Stimulated activated CD4-positive, alpha-beta T cell treated with anti-CD3 and anti-CD28 coated beads, TNF-alpha, amount 100 ng/mL, for 4 hours (primary cell): ENCODE results near the gene RSPRY1.

ENCODE experiments used
- DNase-seq, 3 experiments: peaks; one replicate each; pipeline ENCODE4 v3.0.0-alpha.2; 2020; ENCODE audit warnings: low read depth in 3 of 3

Gene RSPRY1

DNA sequence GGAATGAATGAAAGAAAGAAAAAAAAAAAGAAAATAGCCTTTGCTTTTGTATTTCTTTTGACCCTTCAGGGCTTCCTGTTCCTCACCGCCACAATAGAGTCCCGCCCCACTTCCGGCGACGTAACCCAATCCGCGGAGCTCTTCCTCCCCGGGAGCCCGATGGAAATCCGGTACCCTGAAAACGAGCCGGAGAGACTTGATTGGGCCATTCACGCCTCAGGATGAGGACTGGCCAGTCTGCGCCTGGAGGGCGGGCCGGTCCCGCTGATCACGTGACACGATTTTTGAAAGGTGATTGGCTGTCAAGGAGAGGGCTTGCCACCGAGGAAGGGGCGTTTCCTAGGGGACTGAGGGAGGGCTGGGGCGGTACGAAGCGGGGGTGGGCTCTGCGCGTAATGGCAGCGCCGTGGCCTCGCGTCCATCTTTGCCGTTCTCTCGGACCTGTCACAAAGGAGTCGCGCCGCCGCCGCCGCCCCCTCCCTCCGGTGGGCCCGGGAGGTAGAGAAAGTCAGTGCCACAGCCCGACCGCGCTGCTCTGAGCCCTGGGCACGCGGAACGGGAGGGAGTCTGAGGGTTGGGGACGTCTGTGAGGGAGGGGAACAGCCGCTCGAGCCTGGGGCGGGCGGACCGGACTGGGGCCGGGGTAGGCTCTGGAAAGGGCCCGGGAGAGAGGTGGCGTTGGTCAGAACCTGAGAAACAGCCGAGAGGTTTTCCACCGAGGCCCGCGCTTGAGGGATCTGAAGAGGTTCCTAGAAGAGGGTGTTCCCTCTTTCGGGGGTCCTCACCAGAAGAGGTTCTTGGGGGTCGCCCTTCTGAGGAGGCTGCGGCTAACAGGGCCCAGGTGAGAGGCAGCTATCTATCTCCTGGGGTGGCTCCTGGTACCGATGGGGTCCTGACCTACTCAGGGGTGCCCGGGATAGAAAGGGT lies at the start of gene RSPRY1, which contains the start of gene PSME3IP1:
TSS of gene RSPRY1 (plus strand) at position 385 of the 927 bp plus-strand sequence. CDS start 18,330 bp downstream, outside the sequence.
TSS of gene PSME3IP1 (minus strand) at position 95 of the 927 bp plus-strand sequence. CDS start 12,185 bp downstream, outside the sequence.
- peak; percentile 88 to 98 (median 98) for DNase-seq

DNA sequence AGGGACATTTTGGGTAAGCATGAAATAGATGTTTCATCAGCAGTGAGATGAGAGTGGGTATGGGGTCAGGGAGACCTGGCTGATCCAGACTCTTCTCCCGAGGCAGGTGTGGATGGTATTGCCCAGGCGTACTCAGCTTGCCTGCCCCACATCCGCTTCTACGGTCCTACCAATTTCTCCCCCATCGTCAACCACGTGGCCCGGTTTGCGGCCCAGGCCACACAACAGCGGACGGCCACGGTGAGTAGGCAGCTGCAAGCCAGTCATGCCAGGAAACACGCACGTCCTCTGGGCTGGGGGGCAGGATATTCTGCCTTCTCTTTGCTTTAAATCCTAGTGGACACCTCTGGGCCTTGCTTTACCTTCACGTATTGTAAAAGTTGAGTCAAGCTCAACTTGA lies 49.1 kb upstream of the RSPRY1 start:
- no peak for DNase-seq

DNA sequence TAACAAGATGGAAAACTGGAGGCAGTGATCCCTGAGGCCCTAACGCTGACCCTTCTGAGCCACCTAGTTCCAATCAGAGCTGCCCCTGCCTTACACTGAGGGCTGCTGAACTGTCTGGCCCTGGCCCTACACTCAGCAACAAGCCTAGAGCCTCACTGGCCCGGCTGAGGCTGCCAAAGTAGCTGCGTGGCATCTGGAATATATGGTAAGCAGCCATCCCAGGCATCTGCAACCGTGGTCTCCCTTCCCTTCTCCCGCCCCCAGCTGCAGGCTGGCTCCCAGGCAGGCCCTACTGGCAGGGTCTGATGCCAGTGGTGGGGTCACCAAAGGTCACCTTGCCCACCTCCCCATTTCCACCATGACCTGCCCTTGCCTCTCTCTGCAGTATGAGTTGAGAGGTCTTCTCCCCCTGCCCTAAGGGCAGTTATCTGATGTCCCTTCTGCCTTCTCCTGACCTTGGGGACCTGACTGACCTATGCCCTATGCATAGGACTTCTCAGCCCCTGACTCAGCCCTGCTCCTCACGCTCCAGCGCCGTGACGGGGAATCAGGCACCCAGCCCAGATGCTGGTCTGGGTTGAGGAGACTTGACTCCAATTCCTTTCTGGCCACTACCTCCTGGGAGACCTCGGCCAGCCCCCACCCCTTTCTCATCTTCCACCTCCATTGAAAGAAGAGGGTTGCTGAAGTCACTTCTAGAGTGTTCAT lies 48.4 kb upstream of the RSPRY1 start:
- no peak for DNase-seq

GRCh38 chr16:57138281-57138935 lies 47.7 kb upstream of the RSPRY1 start:
- DNase-seq = no peak

DNA sequence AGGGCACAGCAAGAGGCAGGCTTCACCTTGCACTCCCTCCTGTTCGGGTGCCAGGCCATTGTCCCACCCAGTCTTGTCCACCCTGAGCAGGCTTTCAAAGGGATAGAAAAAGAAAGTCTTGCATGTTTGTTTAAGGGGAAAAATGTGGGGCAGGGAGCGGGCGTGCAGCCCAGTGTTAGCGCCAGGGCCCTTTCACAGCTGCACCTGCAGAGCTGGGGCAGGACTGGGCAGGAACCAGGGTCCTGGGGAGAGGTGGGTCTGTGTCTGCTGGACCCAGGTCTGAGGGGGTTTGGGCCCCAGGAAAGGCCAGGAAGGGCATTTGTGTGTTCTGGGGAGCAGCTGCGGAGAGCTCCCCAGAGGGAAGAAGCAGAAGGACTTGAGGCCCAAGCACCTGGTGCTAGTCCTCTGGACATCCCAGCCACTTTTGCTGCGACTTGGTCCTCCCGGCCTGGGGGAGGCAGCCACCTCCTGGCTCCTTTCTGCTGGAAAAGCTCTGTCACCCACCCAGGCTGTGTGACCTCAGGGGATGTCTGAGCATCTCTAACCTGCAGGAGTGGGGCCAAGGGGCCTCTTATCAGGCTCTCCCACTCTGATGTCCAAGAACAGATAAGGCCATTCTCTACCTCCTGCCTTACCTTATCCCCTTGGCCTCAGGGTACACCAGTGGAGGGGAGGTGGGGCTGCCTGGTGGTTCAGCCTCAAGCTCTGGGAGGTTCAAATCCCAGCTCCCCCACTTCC lies 45.0 kb upstream of the RSPRY1 start:
- DNase-seq = no peak

GRCh38 chr16:57141822-57142631 lies 44.1 kb upstream of the RSPRY1 start:
- peak in 1 of 3 experiments; percentile 7 for DNase-seq

DNA sequence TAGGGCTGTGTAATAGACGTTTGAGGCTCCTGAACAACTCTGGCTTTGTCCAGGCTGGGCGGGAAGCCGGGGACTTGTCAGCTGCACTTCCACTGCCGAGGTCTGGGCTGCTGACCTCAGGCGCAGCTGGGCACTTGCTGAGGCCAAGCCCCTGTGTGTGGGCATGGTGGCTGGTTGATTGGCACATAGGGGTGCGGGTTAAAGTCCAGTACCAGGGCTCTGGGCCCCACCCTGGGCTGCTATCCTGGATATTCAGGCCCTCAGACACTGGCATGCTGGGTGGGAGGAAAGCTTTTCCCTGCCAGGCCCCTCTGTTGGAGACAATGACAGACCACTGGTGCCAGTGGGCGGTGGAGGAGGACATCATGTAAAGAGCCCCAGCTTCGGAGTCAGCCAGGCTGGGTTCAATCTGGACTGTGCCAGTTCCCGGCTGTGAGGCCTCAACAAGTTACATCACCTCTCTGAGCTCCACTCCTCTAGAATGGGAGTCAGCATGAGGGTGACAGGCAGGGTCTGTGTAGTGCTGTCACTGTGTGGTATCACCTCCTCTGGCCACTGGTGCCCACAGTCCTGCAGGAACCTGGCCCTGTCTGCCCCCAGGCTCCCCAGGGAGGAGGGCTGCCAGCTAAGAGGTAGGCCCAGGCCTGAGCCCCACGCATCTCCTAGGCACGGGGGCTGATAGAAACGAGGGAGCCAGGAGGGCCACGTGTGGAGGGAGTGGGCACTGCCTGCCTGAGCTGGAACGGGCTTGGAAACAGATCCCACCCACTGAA lies 42.8 kb upstream of the RSPRY1 start:
- no peak for DNase-seq

GRCh38 chr16:57144027-57144426 lies 42.1 kb upstream of the RSPRY1 start:
- DNase-seq = no peak

GRCh38 chr16:57145046-57146021 lies 40.8 kb upstream of the RSPRY1 start:
- no peak for DNase-seq

- no peak for DNase-seq
Measured at GRCh38 chr16:57146040-57146647, 40.0 kb upstream of the RSPRY1 start.

- no peak for DNase-seq
Measured at GRCh38 chr16:57146735-57147134, 39.4 kb upstream of the RSPRY1 start.

GRCh38 chr16:57147381-57148221 lies 38.5 kb upstream of the RSPRY1 start:
- no peak for DNase-seq

DNA sequence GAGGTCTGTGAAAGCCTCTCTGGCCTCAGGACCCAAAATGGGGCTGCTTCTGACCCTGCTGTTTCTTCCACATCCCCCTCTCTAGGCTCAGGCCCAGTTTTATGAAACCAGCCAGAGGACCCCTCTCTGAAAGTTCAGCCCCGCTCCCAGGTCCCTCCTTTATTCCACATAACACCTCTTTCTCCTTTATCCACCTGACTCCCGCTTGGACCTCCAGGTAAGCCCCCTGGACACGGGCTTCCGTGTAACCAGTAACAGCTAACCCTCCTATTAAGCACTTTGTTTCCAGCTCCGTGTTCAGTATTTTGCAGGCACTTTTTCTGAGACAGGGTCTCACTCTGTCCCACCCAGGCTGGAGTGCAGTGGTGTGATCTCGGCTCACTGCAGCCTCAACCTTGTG lies 37.6 kb upstream of the RSPRY1 start:
- DNase-seq = no peak

GRCh38 chr16:57149391-57149790 lies 36.7 kb upstream of the RSPRY1 start:
- no peak for DNase-seq

DNA sequence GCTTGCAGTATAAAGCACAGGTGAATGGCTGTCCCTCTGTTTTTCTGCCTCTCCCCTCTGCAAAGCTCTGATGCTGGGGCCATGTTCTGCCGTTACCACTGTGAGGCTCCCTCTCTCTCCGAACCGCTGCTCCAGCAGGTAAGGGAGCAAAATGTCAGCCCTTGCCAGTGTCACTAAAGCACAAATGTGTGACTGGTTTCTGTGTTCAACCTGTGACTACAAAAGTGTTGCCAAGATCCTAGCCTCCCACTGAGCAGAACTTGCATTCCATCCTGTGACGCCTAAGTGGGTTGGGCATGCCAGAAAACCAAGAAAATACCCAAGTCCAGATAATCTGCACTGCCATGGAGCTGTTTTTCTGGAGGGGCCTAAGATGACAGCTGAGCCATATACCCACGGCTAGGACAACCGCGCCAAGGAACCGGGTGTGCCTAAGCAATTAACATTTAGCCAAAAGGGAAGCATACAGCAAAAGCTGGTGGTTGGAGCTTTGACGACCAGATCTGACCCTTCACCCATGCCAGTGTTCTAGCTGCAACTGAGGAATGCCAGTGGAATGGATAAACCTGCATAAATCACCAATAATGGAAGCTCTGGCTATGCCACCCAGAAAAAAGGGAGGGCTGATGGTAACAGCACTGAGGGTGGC lies 35.3 kb upstream of the RSPRY1 start:
- DNase-seq = no peak

DNA sequence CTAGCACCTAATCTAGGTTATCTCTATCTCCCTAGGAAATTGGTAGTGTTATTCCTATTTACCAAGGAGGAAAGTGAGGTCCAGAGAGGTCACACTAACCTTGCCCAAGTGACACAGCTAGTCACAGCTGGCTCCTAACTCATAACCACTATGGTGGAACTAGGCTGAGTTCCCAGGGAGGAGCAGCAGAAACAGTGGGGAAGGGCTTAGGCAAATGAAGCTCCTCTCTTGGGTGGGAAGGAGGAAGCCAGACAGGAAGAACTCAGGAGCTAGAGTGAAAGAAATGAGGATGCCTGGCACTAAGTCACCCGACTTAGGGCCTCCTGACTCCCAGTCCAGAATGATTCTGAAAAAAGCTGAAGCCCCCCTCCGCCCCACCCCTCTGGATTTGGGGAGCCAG lies 34.8 kb upstream of the RSPRY1 start:
- no peak for DNase-seq
